Measurements from ENCODE around the gene PCED1A.
A peak's percentile ranks its signal among the peaks of the same experiment; 100 is the strongest.

PCED1A gene

DNA sequence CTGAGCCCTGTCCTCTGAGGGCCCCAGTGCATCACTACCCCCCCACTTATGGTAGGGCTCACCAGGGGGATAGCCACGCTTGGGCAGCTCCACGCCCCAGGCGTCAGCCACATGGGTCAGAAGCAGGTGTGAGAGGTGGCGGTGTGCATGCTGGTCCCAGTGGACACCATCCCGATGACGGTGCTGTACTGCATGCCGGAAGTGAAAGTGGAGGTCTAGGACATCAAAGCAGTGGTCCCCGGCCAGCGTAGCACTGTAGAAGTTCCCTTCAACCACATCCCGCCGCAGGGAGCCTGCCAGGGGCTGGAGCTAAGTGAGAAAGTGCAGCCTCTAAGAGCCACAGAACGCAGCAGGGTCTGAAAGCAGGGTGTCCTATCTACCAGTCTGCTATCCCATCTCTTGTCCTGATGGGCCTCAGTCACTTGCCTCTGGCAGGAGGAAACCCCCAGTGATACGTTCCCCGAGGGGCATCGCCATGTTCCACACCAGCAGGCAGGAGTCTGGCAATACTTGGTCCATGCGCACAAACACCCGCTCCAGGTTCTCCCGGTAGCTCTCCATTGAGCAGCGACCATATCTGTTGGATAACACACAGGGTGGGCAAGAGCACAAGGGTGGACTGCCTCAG lies 2.2 kb downstream of the PCED1A start:
- TF ChIP-seq CTCF (IDR thresholded peaks at IDR 0.05; ENCODE audit: unreplicated experiment in 3 of 3) = no peak
- Mint-ChIP-seq H3K36me3 (ENCODE audit: low read depth) (peaks cover 46% of the 10 kb centered on the region), H3K4me3 (peak overlapping the region; percentile 70 to 96 (median 77)), H3K27me3 (ENCODE audit: low read depth) (no peaks in the 10 kb centered on the region), H3K4me1 (peaks cover 12% of the 10 kb centered on the region), H3K27ac (no peak overlapping the region), H3K9me3 (no peaks in the 10 kb centered on the region)

DNA sequence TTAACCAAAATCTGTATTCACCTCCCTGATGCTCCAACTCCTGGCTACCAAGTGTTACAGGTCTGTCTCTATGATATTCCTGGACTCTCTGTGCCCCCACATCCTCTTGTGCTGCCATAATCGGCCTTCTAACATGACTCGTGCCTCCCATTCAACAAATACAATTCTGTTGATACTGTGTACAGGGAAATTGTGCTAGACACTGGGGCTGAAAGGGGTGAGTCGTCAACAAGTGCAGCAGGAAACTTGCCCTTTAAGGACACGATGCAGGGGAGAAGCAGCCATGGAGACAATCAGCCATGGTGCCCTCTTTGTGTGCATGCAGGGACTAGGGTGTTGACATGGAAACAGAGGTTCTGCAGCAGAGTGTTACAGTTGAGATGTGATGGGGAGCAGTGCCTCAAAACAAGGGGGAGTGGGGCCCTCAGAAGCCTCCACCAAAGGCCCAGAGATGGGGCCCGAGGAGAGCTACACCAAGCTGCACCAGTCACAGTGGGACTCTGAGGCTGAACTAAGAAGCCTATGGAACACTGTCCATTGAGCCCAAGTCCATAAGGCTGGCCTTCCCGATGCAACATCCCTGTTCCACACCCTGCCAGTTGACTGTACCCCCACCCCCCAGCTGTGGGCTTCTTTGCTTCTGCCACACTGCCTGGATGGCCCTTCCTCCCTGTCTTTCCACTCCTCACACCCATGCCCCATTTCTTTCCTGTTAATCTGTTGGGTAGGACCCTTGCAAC lies 3.1 kb downstream of the PCED1A start:
- peaks cover 12% of the 10 kb centered on the region for H3K4me1 Mint-ChIP-seq

GRCh38 chr20:2836035-2836434 lies 4.4 kb downstream of the PCED1A start:
- Mint-ChIP-seq H3K27ac (peak overlapping the region in 1 of 3 experiments; percentile 20), H3K9me3 (no peaks in the 10 kb centered on the region), H3K27me3 (ENCODE audit: low read depth) (no peaks in the 10 kb centered on the region), H3K4me3 (no peak overlapping the region), H3K36me3 (ENCODE audit: low read depth) (peaks cover 48% of the 10 kb centered on the region), H3K4me1 (peaks cover 8% of the 10 kb centered on the region)
- no peak for TF ChIP-seq CTCF (IDR thresholded peaks at IDR 0.05; ENCODE audit: unreplicated experiment in 3 of 3)

More for the DNA sequence above, 3.1 kb downstream of the PCED1A start:
- Mint-ChIP-seq H3K27ac (no peak overlapping the region), H3K9me3 (no peaks in the 10 kb centered on the region), H3K36me3 (ENCODE audit: low read depth) (peaks cover 48% of the 10 kb centered on the region), H3K4me3 (peak overlapping the region; percentile 23 to 74 (median 57)), H3K27me3 (ENCODE audit: low read depth) (no peaks in the 10 kb centered on the region)
- no peak for TF ChIP-seq CTCF (IDR thresholded peaks at IDR 0.05; ENCODE audit: unreplicated experiment in 3 of 3)

GRCh38 chr20:2835331-2835796 lies 5.1 kb downstream of the PCED1A start:
- Mint-ChIP-seq H3K9me3 (no peaks in the 10 kb centered on the region), H3K27me3 (ENCODE audit: low read depth) (no peaks in the 10 kb centered on the region), H3K4me3 (peak overlapping the region in 1 of 3 experiments; percentile 42), H3K27ac (no peak overlapping the region), H3K36me3 (ENCODE audit: low read depth) (peaks cover 48% of the 10 kb centered on the region), H3K4me1 (peaks cover 8% of the 10 kb centered on the region)
- TF ChIP-seq CTCF (IDR thresholded peaks at IDR 0.05; ENCODE audit: unreplicated experiment in 3 of 3) = no peak

DNA sequence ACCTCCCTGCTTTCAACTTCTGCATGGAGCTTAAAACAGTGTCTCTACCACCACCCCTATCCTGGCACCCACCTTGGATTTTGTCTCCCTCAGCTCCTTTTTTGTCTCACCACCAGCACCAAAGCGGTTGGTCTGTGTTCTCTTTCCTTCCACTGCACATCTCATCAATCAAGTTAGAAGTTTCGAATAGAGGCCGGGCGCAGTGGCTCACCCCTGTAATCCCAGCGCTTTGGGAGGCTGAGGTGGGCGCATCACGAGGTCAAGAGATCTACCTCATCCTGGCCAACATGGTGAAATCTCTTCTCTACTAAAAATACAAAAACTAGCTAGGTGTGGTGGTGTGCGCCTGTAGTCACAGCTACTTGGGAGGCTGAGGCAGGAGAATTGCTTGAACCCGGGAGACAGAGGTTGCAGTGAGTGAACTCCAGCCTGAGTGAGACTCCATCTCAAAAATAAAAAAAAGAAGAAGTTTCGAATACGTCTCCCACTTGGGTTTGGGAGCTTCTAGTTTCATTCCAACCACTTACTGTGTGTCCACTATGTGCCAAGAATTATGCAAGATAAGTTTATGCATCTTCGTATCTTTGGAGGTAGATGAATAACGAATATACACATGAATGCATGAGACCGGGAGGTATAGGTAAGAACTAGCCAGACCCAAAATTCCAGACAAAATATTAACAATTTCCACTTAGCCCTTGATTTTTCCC lies 5.9 kb downstream of the PCED1A start:
- Mint-ChIP-seq H3K27me3 (ENCODE audit: low read depth) (no peaks in the 10 kb centered on the region), H3K36me3 (ENCODE audit: low read depth) (peaks cover 47% of the 10 kb centered on the region), H3K4me1 (peaks cover 6% of the 10 kb centered on the region), H3K9me3 (no peaks in the 10 kb centered on the region), H3K4me3 (no peak overlapping the region), H3K27ac (no peak overlapping the region)
- no peak for TF ChIP-seq CTCF (IDR thresholded peaks at IDR 0.05; ENCODE audit: unreplicated experiment in 3 of 3)
